ENCODE results near the gene STXBP3.
"Not testable (repeated sequence)": the region's sequence is repeated elsewhere in the genome, so short reads cannot be mapped to it uniquely, and the experiment has no call there.

The STXBP3 gene

DNA sequence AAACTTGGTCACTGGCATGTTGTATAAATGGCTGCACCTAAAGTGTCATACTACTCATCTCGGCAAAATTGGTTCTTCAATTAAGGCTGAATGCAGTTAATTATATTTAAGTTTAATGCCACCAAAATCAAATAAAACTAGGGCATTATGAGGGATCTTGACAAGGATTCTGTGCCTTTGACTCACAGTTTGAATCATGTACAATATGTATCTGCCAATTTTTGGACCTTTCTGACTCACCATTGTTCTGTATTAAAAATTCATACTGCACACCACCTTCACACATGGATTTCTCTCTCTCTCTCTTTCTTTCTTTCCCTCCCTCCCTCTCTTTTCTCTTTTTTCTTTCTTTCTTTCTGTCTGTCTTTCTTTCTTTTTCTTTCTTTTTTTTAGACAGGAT, 14.1 kb upstream of the STXBP3 start:
- DNase-seq, result no peak

DNA sequence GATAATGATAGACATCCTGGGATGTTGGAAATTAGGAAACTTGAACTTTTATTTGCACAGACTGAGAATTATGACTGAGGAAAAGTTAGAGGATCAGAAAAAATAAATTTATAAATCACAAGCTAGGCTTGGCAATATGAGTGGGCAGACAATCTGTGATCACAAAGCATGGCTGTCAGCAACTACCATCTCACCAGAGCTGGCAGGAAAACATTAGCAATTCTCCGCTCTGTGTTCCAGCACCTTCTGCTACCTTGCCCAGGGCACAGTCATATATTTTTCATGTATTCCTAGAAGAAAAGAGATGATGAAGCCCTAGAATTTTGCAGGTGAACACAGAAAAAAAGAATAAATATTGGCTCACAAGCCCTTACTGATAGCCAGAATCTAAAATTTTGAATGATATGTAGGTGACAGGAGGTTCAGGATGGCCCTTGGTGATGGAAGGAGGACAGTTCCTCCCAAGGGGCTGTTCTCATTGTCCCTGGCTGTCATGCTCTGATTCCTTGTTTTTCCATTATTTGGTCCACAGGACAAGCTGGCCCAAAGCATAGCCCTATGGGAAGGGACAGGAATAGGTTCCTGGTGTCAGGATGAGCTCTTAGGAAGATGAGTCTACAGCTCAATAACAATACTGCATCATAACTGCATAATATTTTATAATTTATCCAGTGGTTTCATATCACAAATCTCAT, 12.2 kb upstream of the STXBP3 start:
- DNase-seq, result no peak

DNA sequence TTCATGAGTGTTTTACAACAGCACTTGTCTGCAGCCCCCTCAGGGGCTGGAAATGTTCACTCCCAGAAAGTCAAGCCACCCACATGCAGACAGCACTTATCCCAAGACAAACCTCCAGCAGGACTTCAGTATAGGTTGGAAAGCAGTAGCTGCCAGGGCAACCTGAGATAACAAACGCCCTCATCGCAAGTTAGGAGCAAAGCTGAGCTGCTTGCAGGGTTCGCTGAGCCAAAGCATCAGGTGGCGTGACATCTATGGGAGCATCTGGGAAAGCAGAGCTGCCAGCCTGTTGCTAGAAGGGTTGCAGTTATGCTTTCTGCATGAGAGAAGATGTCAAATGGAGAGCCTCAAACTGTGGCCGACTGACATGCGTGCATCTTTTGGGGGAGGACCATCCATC, 4.2 kb upstream of the STXBP3 start:
- DNase-seq, result no peak

DNA sequence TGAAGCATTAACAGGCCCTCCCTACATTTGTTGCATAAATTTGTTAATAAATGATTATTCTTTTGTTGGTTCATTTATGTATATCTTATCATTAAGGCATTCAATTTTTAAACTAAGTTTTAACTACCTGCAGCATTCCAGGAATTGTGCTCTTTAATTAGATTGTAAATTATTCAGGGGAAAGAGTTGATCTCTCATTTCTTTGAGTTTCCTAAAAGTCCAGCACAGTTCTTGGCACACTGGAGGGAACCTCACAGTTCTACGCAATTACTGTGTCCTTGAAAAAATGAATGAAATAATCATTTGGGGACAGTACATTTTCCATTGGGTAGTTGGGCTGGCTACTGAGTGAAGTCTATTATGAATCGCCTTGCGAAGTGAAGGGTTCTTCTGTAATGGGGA, 493 bp upstream of the STXBP3 start:
- DNase-seq, result no peak

DNA sequence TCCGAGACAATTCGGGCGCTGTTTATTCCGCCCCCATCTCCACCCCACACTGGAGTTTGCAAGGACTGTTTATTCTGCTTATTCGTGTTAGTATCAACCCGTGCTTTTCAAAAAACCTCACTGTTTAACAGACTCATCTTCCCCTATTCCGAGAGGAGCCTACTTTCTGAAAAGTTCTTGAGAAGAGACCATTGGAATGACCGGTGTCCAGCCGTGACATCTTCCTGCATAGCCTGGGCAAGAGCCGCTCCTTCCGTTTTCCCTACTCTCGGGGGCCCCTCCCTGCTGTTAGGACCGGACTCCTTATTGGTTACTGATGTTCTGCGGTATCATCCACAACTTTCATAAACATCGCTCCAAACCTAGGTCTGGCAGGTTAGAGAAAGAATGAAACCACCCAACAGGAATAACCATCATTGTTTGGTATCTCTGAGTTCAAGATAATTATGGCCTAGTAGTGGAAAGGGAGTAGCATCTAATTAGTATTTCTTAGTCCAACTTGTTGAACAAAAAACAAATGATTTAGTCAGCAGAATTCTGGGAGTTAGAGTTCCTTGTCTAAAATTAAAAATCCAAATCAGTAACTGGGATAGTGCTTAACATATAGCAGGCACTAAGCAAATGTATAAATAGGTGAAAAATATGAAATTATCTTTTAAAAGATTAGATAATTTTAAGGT, 837 bp downstream of the STXBP3 start:
- peak; percentile 83 for DNase-seq

DNA sequence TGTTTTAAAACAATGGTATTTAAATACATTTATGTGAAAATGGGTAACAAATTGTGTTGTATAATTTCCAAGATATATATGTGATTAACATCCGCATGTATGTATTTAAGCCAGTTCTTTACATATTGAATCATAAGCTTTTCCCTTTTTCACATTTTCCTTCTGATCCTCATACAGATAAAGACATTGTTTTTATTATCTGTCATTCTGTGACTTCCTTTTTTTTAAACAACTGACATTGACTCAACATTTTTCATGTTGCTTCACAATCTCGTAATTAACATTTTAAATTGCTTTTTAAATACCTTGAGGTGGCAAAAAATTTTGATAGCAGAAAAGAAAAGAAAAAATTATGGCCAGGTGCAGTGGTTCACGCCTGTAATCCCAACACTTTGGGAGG, 1.4 kb downstream of the STXBP3 start:
- DNase-seq, result no peak

DNA sequence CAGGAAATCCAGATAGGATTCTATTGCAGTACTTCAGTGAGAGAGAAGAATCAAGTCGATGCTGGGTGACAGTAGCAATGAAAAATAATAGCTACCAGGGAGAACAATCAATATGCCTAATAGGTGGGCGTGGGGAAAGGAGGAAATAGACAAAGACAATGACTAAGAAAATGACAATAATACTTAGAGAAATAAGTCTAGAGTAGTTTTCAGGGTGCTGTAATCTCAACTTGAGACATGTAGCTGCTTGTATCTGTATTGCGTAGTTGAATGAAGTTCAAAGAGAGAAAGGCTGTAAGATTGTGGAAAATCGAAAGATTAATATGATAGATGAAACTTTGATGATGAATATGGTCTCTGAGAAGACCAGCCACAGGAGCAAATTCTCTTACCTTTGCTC, 2.6 kb downstream of the STXBP3 start:
- DNase-seq, result no peak

DNA sequence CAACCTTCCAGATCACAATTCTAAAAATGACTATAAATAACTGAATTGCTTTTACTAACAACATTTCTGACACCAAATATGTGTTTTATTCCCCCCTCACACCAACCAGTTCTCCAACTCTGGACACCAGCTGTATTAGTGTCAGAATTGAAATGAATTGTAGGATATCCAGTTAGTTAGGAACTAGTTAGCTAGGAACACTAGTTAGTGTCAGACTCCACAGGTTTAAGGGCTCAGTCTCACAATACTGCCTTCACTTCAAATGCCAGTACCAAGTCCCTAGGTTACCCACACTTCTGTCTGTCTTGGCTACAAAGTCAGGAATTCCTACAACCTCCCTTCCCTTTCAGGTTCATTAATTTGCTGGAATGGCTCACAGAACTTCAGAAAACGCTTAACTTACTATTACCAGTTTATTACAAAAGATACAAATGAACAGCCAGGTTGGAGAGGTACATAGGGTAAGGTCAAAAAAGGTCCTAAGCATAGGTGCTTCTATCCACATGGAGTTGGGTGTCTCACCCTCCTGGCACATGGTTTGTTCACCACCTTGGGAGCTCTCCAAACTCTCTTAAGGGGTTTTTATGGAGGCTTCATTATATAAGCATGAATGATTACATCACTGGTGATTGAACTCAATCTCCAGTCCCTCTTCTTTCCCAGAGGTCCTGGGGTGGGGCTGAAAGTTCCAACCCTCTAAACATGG, 4.2 kb downstream of the STXBP3 start:
- no peak for DNase-seq

DNA sequence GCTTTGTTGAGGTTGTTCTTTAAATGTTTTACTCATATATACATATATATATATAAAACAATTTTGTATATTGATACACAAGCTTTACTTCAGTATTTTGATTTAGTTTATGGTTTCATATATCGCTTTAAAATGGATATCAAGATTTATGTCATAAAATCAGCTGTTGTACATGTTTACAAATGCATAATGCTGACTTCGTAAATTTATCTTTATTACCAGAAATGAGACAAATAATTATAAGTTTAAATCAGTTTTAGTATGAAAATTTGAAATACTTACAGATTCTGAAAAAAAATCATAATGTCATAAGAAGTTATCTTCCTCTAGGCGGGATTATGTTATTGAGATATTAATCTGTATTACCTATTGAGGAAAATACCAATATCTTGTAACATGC, 6.9 kb downstream of the STXBP3 start:
- no peak for DNase-seq

DNA sequence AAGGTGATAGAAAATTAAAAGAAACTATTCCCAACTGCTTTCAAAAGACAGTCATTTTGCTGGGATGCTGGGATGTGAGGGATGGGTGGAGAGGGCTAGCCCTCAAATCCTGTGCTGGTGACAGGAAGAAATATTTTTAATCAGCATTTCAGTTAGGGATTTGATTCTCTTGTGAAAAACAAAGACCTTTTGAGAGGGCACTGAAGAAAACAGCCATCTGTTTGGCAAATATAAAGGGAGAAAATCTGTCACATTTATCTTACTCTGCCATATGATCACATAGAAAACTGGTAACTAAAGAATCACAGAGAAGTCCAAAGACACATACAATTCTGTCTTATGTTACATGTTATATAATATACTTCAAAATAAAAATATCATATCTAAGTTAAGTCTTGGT, 12.3 kb downstream of the STXBP3 start:
- DNase-seq, result no peak

DNA sequence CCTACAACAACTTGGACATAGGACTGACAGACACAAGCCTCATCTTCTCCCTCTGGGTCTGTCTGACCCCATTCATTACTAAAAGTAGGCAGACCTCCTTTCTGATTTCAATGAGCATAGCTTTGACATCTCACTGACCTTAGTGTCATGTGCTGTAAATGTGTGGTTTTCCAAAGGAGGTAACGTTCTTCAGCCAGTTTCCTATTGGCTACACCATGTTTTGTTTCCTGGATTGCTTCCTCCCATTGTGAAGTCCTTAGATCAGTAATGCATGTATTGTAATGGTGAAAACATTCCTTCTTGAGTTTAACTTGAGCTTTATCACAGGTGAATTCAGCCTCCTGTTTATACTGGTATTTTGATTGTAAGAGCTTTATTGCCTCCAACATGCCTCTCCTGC, 20.6 kb downstream of the STXBP3 start:
- no peak for DNase-seq

DNA sequence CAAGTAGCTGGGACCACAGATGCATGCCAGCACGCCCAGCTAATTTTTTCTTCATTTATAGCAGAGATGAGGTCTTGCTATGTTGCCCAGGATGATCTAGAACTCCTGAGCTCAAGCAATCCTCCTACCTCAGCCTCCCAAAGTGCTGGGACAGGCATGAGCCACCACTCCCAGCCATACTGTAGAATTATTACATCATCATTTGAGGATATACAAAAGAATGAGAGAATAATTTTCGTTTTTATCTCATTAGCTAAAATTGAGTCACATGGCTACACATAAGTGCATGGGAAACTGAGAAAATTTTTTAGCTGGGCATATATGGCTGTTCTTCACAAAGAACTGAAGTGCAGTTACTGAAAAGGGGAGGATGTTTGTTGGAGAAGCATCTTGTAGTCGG, 21.2 kb downstream of the STXBP3 start:
- DNase-seq, result no peak

DNA sequence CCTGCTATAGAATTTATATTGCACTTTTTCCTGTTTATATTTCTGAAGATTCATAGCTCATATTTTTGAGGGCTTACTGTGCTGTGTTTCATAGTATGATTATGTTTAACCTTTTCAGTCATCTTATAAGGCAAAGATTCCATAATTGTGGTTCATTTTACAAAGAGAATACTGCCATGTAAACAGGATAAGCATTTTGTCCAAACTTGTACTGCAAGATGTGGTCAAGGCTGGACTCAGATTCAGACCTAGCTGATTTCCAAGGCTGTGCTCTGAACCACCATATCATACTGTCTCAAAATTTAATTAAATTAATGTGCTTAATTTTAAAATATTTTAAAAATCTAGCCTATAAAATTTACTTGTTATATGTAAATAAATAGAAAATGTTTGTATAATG, 31.4 kb downstream of the STXBP3 start:
- DNase-seq, result no peak

DNA sequence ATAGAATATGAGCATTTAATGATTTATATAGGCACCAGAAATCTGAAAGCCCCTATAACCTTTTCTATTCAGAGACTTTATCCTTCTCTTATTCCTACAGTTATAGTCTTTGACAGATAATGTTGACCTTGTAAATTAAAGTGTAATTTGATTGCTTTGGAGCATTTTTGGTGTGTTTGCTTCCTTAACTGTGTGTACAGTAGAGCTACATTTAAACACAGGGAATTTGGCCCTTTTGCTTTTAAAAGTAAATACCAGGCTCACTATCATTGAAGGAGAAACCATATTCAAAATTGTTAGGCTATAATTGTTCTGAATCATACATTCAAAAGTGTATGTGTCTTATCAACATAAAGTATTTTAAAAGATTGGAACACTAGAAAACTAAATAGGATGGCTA, 33.0 kb downstream of the STXBP3 start:
- no peak for DNase-seq

DNA sequence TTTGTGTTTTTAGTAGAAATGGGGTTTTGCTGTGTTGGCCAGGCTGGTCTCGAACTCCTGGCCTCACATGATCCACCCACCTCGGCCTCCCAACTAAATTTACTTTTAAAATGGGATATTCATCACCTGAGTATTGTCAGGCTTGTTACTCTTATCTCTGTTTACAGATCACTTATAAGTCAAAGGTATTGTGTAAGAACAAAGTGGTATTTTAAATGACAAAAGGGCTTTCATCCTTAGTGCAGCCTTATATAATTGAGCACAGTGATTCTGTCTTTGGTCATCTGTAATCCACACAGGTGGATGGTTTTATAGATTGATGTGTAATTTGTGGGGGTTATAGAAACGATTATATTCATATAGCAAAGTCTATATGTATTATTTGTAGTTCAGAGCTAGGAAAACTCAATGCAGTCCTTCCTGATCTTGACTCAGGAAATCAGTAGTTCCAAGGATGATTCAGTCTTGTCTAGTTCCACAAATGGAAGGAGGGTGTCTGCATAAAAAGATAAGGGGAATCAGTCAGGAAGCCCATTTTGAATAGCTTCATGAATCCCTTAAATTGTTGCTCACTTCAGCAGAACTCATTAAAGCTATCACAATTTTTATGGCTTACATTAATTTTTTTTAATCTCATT, 34.6 kb downstream of the STXBP3 start:
- DNase-seq, result peak; percentile 1

DNA sequence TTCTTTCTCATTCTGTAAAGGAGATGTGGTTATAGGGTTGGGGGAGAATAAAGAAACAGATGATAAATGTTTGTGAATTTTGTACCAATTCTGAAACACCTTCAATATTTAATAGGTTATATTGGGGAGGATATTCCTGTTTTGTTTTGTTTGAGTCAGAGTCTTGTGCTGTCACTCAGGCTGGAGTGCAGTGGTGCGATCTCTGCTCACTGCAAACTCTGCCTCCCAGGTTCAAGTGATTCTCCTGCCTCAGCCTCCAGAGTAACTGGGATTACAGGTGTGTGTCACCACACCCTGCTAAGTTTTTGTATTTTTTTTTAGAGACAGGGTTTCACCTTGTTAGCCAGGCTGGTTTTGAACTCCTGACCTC, 35.1 kb downstream of the STXBP3 start:
- DNase-seq, result not testable (repeated sequence)

DNA sequence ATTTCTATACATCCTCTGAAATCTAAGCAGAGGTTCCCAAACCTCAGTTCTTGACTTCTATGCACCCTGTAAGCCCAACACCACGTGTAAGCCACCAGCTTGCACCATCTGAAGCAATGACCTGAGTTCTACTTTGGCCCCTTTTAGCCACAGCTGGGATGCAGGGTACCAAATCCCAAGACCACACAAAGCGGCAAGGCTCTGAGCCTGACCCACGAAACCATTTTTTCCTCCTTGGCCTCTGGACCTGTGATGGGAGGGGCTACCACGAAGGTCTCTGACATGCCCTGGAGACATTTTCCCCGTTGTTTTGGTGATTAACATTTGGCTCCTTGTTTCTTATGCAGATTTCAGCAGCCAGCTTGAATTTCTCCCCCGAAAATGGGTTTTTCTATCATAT, 38.8 kb downstream of the STXBP3 start:
- DNase-seq, result no peak

DNA sequence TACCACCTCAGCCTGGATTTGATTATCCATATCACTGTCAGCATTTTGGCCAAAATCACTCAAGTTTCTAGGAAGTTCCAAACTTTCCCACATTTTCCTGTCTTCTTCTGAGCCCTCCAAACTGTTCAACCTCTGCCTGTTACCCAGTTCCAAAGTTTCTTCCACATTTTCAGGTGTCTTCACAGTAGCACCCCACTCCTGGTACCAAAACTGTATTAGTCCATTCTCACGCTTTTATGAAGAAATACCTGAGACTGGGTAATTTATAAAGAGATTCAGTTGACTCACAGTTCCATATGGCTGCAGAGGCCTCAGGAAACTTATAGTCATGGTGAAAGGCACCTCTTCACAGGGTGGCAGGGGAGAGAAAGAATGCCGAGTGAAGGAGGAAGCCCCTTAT, 39.4 kb downstream of the STXBP3 start:
- DNase-seq, result no peak

DNA sequence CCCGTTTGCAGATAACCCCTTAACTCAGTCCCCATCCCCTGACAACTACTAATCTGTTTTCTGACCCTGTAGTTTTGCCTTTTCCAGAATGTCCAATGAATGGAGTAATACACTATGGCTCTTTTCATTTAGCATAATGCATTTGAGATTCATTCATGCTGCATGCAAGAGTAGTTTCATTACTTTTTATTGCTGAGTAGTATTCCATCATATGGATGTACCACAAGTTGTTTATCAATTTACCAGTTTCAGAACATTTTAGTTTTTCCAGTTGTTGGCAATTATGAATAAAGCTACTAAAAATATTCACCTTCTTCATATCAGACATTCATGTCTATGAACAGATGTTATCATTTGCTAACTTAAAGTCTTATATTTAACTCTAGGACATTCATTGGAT, 45.3 kb downstream of the STXBP3 start:
- no peak for DNase-seq

DNA sequence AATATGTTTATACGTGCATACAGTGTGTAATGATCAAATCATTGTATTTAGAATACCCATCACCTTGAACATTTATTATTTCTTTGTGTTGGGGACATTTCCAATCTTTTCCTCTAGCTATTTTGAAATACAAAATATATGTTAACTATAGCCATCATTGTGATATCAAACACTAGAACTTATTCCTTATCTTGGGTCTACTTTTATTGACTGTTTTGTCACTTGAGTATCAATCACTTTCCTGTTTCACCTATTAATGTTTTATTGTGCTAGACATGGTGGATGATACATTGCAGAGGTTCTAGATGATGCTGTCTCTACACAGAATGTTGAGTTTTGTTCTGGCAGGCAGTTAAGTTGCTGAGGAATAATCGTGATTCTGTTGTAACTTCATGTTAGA, 45.9 kb downstream of the STXBP3 start:
- no peak for DNase-seq

DNA sequence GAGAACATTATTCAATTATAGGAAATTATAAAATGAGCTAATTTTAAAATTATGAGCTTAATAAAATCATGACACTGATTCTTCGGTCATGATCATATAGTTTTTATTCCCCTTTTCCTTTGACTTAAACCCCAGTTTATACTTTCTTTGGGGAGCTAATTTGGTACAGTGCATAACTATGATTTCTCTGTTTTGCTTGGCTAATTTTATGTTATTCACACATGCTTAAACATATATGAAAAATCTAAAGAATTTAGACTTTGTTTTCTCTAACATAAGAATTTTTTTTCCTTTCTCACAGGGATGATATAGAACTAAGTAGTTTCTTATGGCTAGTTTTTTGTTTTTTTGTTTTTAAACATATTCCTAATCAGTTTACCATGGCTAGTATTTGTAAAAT, 52.5 kb downstream of the STXBP3 start:
- no peak for DNase-seq

DNA sequence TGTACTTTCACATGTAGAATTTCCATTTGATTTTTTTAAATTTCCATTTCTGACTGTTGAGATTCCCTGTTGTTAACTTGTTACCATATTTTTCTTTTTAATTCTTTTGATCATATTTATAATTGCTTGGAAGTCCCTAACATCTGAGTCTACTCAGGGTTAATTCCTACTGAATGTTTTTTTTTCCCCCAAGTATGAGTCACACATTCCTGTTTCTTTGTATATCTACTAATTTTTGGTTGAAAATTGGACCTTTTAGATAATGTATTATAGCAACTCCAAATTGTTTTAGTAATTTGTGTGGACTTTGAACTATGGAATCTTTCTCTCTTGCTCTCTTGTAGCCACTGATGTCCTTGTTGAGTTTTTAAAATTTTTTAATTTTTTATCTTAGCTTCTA, 54.6 kb downstream of the STXBP3 start:
- DNase-seq, result no peak

DNA sequence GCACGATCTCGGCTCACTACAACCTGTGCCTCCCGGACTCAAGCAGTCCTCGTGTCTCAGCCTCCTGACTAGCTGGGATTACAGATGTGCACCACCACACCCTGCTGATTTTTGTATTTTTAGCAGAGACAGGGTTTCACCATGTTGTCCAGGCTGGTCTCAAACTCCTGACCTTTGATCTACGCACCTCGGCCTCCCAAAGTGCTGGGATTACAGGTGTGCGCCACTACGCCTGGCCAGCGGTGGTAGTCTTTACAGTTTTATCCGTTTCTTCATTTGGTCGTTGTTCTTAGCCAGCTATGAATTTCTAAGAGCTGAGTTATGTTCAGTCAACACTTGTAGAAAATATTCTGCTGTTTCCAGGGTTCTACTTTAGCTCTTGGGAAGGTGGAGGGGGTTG, 57.1 kb downstream of the STXBP3 start:
- no peak for DNase-seq

DNA sequence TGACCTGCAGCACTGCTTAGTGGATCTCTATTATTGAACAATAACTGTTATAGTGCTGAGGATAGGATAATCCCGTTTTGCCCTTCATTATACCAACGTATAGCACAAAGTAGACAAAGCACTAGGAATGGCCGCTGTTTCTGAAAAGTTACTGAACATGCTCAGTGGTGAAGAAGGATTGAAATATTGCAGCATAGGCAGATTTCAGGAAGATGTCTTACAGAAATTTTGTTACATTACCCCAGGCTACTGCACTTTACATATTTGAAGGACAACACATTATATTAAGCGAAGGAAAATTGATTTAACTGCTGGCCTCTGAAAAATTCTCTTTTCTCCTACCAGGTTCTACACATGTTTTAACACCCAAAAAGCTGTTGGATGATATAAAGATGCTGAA, 62.0 kb downstream of the STXBP3 start:
- no peak for DNase-seq

All from NCI-H226 (cell line).